ENCODE data around the gene ACTL8. TPM values are rescaled to one million over a fixed set of nuclear protein-coding genes. Genes with fewer than 3 reads are reported as not detected.

Gene ACTL8
- total and polyA plus RNA-seq, 2 experiments from 2014 or later: 0.38 to 0.71 TPM

- no peak for TF ChIP-seq ETS1 (IDR thresholded peaks at IDR 0.05)
- no peak for TF ChIP-seq JUNB (IDR thresholded peaks at IDR 0.05; ENCODE audit: unreplicated experiment)
- TF ChIP-seq REST (IDR thresholded peaks at IDR 0.05; ENCODE audit: unreplicated experiment): no peak
- no peak for TF ChIP-seq CTCF (conservative IDR thresholded peaks at IDR 0.05; ENCODE audit: low read depth in 2 of 2)
- no peak for TF ChIP-seq NANOG (IDR thresholded peaks at IDR 0.05; ENCODE audit: borderline replicate concordance)
Observed at GRCh38 chr1:17822741-17823426, 67.8 kb downstream of the ACTL8 start (continued).

GRCh38 chr1:17825273-17826164 is 70.4 kb downstream of the ACTL8 start:
- Mint-ChIP-seq H3K9me3 (no peaks in the 10 kb centered on the region), H3K4me3 (no peak overlapping the region), H3K4me1 (peaks cover 7% of the 10 kb centered on the region; the same call in 2 of the 3 replicates), H3K27ac (no peak overlapping the region), H3K36me3 (ENCODE audit: low read depth) (no peaks in the 10 kb centered on the region), H3K27me3 (ENCODE audit: insufficient read depth, low read depth, poor library complexity) (no peaks in the 10 kb centered on the region)
- ATAC-seq (peak; percentile 52), DNase-seq (ENCODE audit: low spot score) (no peak)
- Histone ChIP-seq H2AFZ (peak overlapping the region; percentile 89), H3K9me2 (ENCODE audit: insufficient read depth) (no peaks in the 10 kb centered on the region), H3K4me1 (ENCODE audit: insufficient read depth) (no peaks in the 10 kb centered on the region), H3K79me2 (replicated peaks; ENCODE audit: insufficient read depth) (no peaks in the 10 kb centered on the region), H3K27me3 (ENCODE audit: insufficient read depth) (no peaks in the 10 kb centered on the region), H3K36me3 (ENCODE audit: insufficient read depth) (no peaks in the 10 kb centered on the region), H3K4me2 (no peak overlapping the region), H3K4me3 (no peak overlapping the region), H3F3A (replicated peaks; ENCODE audit: low read depth) (no peaks in the 10 kb centered on the region), H3K27ac (ENCODE audit: low read depth) (no peak overlapping the region), H4K20me1 (replicated peaks; ENCODE audit: insufficient read depth) (no peaks in the 10 kb centered on the region)
- no peak for TF ChIP-seq ZNF114 (CRISPR knock-in tag; IDR thresholded peaks at IDR 0.05)
- TF ChIP-seq STAT1 (IDR thresholded peaks at IDR 0.05; ENCODE audit: unreplicated experiment): no peak
- no peak for TF ChIP-seq EZH2phosphoT487 (IDR thresholded peaks at IDR 0.05; ENCODE audit: unreplicated experiment)
- TF ChIP-seq, protein P1, sequence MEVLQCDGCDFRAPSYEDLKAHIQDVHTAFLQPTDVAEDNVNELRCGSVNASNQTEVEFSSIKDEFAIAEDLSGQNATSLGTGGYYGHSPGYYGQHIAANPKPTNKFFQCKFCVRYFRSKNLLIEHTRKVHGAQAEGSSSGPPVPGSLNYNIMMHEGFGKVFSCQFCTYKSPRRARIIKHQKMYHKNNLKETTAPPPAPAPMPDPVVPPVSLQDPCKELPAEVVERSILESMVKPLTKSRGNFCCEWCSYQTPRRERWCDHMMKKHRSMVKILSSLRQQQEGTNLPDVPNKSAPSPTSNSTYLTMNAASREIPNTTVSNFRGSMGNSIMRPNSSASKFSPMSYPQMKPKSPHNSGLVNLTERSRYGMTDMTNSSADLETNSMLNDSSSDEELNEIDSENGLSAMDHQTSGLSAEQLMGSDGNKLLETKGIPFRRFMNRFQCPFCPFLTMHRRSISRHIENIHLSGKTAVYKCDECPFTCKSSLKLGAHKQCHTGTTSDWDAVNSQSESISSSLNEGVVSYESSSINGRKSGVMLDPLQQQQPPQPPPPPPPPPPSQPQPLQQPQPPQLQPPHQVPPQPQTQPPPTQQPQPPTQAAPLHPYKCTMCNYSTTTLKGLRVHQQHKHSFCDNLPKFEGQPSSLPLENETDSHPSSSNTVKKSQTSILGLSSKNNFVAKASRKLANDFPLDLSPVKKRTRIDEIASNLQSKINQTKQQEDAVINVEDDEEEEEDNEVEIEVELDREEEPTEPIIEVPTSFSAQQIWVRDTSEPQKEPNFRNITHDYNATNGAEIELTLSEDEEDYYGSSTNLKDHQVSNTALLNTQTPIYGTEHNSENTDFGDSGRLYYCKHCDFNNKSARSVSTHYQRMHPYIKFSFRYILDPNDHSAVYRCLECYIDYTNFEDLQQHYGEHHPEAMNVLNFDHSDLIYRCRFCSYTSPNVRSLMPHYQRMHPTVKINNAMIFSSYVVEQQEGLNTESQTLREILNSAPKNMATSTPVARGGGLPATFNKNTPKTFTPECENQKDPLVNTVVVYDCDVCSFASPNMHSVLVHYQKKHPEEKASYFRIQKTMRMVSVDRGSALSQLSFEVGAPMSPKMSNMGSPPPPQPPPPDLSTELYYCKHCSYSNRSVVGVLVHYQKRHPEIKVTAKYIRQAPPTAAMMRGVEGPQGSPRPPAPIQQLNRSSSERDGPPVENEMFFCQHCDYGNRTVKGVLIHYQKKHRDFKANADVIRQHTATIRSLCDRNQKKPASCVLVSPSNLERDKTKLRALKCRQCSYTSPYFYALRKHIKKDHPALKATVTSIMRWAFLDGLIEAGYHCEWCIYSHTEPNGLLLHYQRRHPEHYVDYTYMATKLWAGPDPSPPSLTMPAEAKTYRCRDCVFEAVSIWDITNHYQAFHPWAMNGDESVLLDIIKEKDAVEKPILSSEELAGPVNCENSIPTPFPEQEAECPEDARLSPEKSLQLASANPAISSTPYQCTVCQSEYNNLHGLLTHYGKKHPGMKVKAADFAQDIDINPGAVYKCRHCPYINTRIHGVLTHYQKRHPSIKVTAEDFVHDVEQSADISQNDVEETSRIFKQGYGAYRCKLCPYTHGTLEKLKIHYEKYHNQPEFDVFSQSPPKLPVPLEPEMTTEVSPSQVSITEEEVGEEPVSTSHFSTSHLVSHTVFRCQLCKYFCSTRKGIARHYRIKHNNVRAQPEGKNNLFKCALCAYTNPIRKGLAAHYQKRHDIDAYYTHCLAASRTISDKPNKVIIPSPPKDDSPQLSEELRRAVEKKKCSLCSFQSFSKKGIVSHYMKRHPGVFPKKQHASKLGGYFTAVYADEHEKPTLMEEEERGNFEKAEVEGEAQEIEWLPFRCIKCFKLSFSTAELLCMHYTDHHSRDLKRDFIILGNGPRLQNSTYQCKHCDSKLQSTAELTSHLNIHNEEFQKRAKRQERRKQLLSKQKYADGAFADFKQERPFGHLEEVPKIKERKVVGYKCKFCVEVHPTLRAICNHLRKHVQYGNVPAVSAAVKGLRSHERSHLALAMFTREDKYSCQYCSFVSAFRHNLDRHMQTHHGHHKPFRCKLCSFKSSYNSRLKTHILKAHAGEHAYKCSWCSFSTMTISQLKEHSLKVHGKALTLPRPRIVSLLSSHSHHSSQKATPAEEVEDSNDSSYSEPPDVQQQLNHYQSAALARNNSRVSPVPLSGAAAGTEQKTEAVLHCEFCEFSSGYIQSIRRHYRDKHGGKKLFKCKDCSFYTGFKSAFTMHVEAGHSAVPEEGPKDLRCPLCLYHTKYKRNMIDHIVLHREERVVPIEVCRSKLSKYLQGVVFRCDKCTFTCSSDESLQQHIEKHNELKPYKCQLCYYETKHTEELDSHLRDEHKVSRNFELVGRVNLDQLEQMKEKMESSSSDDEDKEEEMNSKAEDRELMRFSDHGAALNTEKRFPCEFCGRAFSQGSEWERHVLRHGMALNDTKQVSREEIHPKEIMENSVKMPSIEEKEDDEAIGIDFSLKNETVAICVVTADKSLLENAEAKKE (CRISPR knock-in tag; IDR thresholded peaks at IDR 0.05): no peak
- TF ChIP-seq CREB1 (CRISPR knock-in tag; IDR thresholded peaks at IDR 0.05; ENCODE audit: low read depth): no peak
- TF ChIP-seq NANOG (IDR thresholded peaks at IDR 0.05; ENCODE audit: borderline replicate concordance): no peak
